Measurements from ENCODE around the gene CYTH4.

Gene CYTH4

DNA sequence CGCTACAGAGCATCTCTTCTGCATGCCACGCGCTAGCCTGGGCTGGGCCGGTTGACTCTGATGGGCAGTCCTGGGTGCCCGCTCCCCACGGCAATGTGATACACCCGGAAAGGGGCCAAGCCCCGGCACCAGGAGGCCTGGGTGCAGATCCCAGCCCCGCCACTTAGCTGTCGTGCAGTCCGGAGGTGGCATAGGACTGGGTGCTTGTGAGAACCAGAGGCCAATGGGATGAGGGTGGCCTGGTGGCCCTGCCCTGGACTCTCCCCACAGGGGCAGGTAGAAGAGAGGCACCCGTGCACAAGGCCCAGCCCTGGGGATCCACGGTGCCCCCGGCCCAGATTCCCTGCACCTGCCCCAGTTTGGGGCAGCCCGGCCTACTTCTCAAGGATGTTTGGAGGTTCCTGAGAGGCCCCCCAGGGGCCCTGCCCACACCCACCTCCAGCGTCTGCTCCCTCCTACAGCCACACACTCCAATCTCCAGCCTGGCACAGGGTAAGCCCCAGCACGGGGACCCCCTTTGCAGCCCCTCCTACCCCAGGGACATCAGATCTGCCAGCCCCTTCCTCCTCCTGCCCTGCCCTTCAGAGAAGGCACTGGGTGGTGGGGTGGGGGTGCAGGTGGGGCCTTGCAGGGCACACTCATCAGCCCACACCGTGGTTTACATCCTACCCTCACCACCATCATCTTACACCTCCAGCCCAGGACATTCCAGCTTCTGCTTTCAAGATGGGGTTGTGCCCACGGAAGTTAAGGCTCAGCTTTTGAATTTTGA, 66.9 kb downstream of the CYTH4 start:
- DNase-seq = no peak

DNA sequence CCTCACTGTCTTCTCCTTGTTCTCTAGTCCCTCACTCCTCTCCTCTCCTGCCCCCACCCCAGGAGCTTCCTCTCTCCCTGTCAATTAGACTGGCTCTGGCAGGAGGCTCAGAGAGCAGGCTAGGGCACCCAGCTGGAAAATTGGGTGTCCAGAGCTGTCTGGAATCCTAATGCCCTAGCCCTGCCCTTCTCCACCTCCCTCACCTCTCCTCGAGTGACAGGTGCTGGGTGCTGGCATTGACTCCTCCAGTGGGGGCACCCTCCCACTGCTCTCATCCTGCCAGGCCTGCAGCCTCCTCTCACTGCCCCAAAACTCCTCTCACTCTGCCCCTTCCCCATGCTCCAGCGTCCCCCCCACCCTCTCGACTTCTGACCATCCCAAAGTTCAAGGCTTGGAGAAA, 68.9 kb downstream of the CYTH4 start:
- DNase-seq = no peak

DNA sequence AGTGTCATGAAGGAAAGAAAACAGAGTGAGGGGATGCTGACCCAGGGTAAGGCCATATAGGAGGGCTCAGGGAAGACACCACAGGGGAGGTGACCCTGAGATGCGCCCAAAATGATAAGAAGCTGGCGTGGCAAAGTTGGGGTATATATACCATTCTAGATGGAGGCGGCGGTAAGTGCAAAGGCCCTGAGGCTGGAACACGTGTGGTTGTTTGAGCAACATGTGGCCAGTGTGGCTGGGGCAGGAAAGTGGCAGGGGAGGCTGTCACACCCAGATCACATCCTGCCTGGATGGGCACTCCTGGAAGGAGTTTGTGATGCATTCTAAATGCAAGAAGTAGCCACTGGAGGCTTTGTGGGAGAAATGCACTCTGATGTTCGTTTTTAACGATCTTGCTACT, 70.2 kb downstream of the CYTH4 start:
- no peak for DNase-seq

DNA sequence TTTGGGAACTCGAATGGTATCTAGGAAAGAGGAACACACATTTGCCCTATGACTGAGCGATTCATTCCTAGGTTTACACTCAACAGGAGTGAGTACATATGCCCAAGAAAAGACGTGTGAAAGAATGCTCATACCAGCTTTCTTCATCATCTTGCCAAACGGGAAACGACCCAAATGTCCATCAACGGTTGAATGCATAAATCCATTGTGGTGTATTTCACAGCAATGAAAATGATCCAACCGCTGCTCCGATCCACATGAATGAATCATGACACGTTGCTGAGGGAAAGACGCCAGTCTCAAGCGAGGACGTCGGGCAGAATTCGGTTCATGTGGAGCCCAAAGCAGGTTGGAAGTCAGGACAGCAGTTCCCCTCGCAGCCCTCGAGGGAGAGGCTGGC, 71.5 kb downstream of the CYTH4 start:
- no peak for DNase-seq

DNA sequence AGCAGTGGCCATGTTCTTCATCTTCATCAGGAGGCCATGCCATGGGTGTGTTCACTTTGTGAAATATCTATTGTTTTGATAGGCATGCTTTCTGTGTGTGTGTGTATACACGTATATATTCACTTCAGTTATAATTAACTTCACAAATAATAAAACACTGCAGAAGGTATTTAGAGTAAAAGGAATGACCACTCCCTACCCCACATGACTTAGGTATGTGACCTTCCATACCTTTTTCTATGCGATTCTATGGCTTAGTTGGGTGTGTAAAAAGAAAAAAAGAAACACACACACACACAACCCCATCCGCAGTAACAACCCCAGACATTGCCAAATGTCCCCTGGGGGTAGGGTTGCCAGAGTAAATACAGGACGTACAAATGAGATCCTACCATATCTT, 72.0 kb downstream of the CYTH4 start:
- DNase-seq = no peak

DNA sequence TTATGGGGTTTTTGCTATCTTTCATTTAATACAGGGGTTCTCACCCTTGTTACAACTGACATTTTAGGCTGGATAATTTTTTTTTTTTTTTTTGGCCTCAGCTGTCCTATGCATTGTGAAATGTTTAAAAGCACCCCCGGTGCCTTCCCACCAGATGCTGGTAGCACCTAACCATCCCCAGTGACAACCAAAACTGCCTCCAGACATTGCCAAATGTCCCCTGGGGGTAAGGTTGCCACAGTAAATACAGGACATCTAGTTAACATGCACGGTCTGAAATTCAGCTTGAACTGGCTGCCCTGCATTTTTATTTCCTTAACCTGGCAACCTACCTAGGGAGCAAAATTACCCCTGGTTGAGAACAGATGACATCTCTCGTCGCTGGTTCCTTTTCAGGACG, 72.4 kb downstream of the CYTH4 start:
- no peak for DNase-seq

DNA sequence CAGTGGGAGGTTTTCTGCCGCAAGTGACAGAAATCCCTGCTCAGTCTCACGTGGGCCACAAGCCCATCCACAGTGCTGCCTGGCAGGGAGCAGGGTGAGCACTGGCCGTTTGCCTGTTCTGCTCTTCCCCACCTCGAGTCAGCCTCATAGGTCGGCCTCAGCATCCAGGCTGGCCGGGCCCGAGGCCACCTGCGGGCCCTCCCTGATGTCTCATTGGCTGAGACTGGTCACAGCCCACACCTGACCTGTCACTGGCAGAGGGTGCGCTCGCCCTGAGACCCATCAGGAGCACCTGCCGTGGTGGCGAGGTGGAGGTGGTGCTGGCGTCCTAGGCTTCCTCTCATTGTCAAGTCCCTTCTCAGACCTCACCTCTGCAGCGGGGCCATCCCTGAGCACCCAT, 72.9 kb downstream of the CYTH4 start:
- DNase-seq = no peak

DNA sequence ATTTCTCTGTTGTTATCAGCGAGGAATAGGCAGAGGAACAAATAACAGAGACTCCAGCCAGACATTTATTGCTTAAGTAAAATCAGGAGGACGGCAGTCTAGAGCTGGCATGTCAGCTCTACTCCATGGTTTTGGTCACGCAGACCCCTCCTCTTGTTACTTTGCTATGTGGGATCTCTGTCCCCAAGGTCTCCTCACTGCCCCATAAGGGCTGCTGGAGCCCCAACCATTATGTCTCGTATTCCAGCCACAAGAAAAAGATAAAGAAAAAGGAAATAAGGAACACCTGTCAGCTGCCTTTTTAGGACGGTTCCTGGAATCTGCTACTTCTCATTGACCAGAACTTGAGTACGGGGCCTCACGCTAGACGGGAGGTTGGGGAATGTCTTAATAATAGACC, 74.6 kb downstream of the CYTH4 start:
- DNase-seq = no peak

DNA sequence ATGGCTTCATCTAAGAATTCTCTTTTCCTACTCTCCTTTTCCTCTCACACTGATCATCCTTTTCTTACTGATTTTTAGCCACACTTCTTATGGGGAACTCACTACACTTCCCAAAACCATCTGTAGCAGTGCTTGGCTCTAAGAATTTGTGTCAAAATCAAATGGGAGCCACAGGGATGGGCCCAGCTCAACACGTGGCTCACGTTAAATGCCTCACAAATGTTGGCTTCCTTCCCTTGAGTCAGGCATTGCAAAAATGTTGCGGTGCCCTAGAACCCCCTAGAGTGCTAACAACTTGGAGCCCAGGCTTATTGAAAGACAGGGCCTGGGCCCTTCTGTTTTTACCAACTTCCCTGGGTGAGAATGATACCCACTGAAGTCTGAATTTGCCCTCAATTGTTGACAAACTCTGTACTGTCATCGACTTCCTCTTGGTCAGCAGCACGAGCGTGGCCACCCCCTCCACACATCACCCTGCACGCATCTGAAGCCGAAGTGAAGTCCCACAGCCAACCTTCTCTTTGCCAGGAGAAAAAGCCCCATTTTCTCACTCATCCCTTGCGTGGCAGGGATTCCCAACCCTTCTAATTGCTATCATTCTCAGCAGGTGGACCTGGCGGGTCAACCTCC, 75.3 kb downstream of the CYTH4 start:
- DNase-seq = no peak

DNA sequence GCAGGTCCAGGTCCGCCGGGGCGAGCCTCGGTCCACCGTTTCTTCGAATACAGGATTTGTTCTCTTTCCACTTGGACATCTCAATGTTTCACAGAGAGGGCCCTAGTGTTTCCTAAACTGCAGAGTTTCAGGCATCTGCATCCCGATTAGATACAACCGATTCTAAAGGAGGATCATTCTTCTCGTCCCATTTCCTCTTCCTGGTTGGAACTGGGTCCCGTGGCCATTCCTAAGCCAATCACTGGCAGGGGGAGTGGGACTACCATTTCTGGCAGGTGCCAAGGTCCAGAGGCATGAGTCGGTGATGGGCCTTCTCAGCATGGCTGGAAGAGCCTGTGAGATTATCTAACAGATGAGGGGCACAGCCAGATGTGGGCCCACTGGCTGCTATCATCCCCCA, 76.1 kb downstream of the CYTH4 start:
- DNase-seq = no peak

DNA sequence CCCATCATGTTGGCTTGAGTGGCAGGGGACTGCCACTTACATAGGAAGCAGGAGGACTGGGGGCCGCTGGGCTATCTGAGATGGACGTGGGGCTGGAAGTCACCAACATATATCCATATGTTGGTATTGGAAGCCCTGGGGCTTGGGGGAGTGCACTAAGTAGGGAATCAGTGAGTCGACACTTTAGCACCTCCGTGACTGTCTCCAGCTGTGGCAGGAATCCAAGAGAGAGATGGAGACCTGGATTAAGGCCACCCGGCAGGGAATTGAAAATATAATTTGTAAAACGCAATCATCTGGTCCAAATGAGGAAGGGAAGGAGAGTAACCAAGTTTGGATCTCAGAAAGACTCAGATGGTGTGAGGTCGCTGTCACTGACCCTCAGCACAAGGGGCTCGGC, 76.6 kb downstream of the CYTH4 start:
- DNase-seq = no peak

DNA sequence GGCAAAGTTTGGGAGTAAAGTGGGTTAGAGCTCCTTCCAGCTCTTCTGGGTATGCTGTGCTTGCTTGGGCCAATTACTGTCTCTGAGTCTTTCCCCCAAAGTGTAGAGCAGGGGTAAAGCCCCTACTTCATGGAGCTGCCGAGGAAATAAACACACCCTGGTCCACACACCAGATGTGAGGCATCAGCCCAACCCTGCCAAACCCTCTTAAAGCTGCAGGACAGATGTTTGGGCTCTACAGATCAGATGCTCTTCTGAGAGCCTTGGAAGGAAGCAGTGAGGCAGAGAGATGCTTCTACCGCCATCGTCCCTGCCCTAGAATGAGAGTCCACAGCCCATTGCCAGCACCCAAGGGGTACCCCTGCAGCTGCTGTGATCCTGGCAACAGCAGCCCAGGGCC, 80.3 kb downstream of the CYTH4 start:
- DNase-seq = no peak

DNA sequence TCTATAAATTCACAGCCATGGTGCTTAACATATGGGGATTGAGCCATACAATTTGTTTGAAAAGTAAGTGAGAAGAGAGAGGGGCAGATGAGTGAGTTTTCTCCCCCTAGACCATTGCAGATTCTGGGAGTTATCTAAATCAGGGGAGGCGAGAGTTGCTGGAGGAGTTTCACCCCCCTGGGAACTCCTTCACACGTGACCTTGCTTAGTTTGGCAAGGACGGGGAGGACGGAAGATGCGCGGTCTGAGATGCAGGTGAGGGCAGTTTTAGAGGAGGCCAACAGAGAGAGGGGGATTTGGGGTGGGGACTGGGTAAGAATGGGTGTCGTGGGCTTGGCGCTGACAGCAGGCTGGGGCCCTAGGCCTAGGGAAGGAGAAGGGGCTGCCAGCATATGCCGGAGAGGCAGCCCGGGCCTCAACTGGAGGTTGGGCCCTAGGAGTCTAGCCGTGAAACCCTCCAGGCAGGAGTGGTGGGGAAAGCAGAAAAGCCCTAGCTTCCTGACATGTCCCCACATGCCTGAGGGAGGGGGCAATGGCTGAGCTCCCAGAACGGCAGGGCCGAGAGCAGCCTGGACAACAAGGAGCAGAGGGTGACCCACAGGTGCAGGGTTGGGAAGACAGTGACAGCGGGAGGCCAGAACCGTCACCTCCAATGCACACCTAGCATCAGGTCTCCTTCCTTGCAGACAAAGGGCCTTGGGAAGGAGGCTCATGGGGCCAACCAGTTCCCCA, 81.1 kb downstream of the CYTH4 start:
- no peak for DNase-seq
